Upper lobe of left lung (tissue), 6 donors: ENCODE data around the gene HPRT1. TPM values are rescaled to one million over a fixed set of nuclear protein-coding genes. Genes with fewer than 3 reads are reported as not detected.

ENCODE experiments used
- ATAC-seq, 2 donors: fragments of 200-7000 bp; cut with Tn5 transposase; one replicate each; pipeline ENCODE4 v1.9.1; 2022; ENCODE audit warnings: mild to moderate bottlenecking in 2 of 2, moderate library complexity in 2 of 2; ENCODE audit not compliant: low FRiP score in 2 of 2
- DNase-seq, 2 donors: peaks; one replicate each; pipeline ENCODE4 v3.0.0-alpha.2; 2019 to 2020
- H3K27ac ChIP-seq, 4 donors: fragments of 200-600 bp; sonication (generic); one replicate each; pipeline ENCODE4 v1.5.1; 2016 to 2019
- H3K27me3 ChIP-seq, 4 donors: fragments of 200-600 bp; sonication (generic); one replicate each; pipeline ENCODE4 v1.5.1; 2017 to 2019
- H3K36me3 ChIP-seq, 4 donors: fragments of 200-600 bp; sonication (generic); one replicate each; pipeline ENCODE4 v1.5.1; 2016 to 2019
- H3K4me1 ChIP-seq, 4 donors: fragments of 200-600 bp; sonication (generic); one replicate each; pipeline ENCODE4 v1.5.1; 2018 to 2019
- H3K4me3 ChIP-seq, 4 donors: fragments of 200-600 bp; sonication (generic); one replicate each; pipeline ENCODE4 v1.5.1; 2017 to 2019; ENCODE audit warnings: mild to moderate bottlenecking in 2 of 4, moderate library complexity in 1 of 4
- H3K9me3 ChIP-seq, 4 donors: fragments of 200-600 bp; sonication (generic); one replicate each; pipeline ENCODE4 v1.5.1; 2018 to 2019
- CTCF ChIP-seq, 6 experiments: fragments of 450-650 bp in 4 of 6; fragments of 200-600 bp in 2 of 6; sonication (generic) in 2 of 6; IDR thresholded peaks; one replicate each; pipeline ENCODE4 v1.5.1; 2016 to 2019; ENCODE audit warnings: antibody characterized with exemption in 6 of 6
- EP300 ChIP-seq, 4 donors: sonication (generic); formaldehyde crosslinking; IDR thresholded peaks; one replicate each; pipeline ENCODE4 v1.5.1; 2017; ENCODE audit warnings: antibody characterized with exemption in 4 of 4, control low read depth in 2 of 4
- POLR2A ChIP-seq, 4 donors: fragments of 450-650 bp; IDR thresholded peaks; one replicate each; pipeline ENCODE4 v1.5.1; 2016 to 2017; ENCODE audit warnings: antibody characterized with exemption in 4 of 4, mild to moderate bottlenecking in 2 of 4
- POLR2AphosphoS5 ChIP-seq, 2 donors: sonication (generic); formaldehyde crosslinking; IDR thresholded peaks; one replicate each; pipeline ENCODE4 v1.5.1; 2017; ENCODE audit warnings: antibody characterized with exemption in 2 of 2
- WGBS, 2 donors: methylation state at CpG; one replicate each; pipeline ENCODE4 v1.1.5; 2017 to 2018; 5-methylcytosine and 5-hydroxymethylcytosine counted together
- total RNA-seq, 6 donors: library from RNA; depleted of rRNA in 4 of 6; stranded (reverse); fragments of >200 nt in 4 of 6; gene quantifications; one replicate each; pipeline versions ENCODE4 v1.1.0 to v1.2.1, GENCODE V29; 2016 to 2021
- donor health status: DM: no; HTN: no; CAD: no; lungs with moderate emphysema.
- donor health status: DM: no; HTN: yes; CAD: no; lungs with severe emphysema.

Gene HPRT1
- total RNA-seq, 6 donors from 2014 or later = 4.4 to 17.2 (median 14.5) TPM

GRCh38 chrX:134443461-134443860, 16.5 kb upstream of the HPRT1 start:
- Histone ChIP-seq H3K27ac (no peak overlapping the region), H3K4me3 (no peak overlapping the region), H3K27me3 (no peaks in the 10 kb centered on the region), H3K36me3 (no peaks in the 10 kb centered on the region), H3K9me3 (no peaks in the 10 kb centered on the region), H3K4me1 (no peaks in the 10 kb centered on the region)
- DNase-seq (no peak), ATAC-seq (no peak)
- TF ChIP-seq POLR2AphosphoS5 (IDR thresholded peaks at IDR 0.05) = no peak
- TF ChIP-seq POLR2A (IDR thresholded peaks at IDR 0.05) = no peak
- TF ChIP-seq EP300 (IDR thresholded peaks at IDR 0.05) = no peak
- TF ChIP-seq CTCF (IDR thresholded peaks at IDR 0.05) = no peak
- 90 to 96% methylated on average over 2 of the region's 2 CpGs for WGBS, 2 donors

DNA sequence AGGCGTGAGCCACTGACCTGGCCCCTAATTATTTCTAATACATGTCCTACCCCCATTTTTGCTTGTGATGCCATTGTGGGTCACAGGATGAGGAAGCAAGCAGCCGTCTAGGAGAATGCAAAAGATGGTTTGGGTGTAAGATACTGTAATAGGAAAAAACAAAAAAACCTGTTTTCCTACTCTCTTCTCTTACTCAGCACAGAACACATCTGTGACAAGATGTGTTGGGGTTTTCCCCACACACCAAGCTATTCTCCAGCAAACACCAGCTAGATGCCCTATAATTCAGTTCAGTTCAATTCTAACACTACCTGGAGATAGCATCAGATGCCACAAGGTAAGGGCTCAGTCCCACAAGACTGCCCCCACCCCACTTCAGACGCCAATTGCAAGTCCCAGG, 15.3 kb upstream of the HPRT1 start:
- Histone ChIP-seq H3K27ac (no peak overlapping the region), H3K4me1 (no peaks in the 10 kb centered on the region), H3K36me3 (no peaks in the 10 kb centered on the region), H3K4me3 (no peak overlapping the region), H3K9me3 (no peaks in the 10 kb centered on the region), H3K27me3 (no peaks in the 10 kb centered on the region)
- DNase-seq (no peak), ATAC-seq (no peak)
- WGBS, 2 donors = 63 to 74% methylated on average over 2 to 3 of the region's 3 CpGs
- TF ChIP-seq POLR2AphosphoS5 (IDR thresholded peaks at IDR 0.05) = no peak
- TF ChIP-seq CTCF (IDR thresholded peaks at IDR 0.05) = no peak
- no peak for TF ChIP-seq EP300 (IDR thresholded peaks at IDR 0.05)
- TF ChIP-seq POLR2A (IDR thresholded peaks at IDR 0.05) = no peak

GRCh38 chrX:134452596-134452995, 7.4 kb upstream of the HPRT1 start:
- TF ChIP-seq POLR2A (IDR thresholded peaks at IDR 0.05) (no peak), CTCF (IDR thresholded peaks at IDR 0.05) (no peak), EP300 (IDR thresholded peaks at IDR 0.05) (no peak), POLR2AphosphoS5 (IDR thresholded peaks at IDR 0.05) (no peak)
- H3K9me3 ChIP-seq = no peaks in the 10 kb centered on the region
- DNase-seq (no peak), ATAC-seq (no peak)
- WGBS, 2 donors = 83 to 94% methylated on average over 6 of the region's 6 CpGs
- H3K27ac ChIP-seq = no peak overlapping the region
- H3K27me3 ChIP-seq = no peaks in the 10 kb centered on the region
- no peak overlapping the region for H3K4me3 ChIP-seq
- no peaks in the 10 kb centered on the region for H3K36me3 ChIP-seq
- H3K4me1 ChIP-seq = no peaks in the 10 kb centered on the region

DNA sequence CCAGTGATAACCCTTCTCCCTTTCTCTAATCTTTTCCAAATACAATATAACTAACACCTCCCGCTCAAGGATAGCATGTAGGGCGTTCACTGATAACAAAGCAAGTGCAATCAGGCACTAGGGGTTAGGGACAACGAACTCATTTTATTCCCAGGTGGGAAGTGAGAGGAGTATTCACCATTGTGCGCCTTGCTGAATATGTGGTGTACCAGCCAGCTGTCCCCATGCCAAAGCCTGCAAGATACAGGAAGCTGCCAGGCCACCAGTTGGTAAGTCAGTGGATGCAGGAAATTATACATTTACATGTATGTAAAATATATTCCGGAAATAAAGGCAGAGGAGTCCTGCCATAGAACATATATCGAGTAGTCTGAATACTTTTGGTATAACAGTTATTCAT, 6.3 kb upstream of the HPRT1 start:
- no peak for TF ChIP-seq POLR2AphosphoS5 (IDR thresholded peaks at IDR 0.05)
- no peak for TF ChIP-seq POLR2A (IDR thresholded peaks at IDR 0.05)
- TF ChIP-seq CTCF (IDR thresholded peaks at IDR 0.05) = no peak
- TF ChIP-seq EP300 (IDR thresholded peaks at IDR 0.05) = no peak
- Histone ChIP-seq H3K9me3 (no peaks in the 10 kb centered on the region), H3K4me1 (no peaks in the 10 kb centered on the region), H3K27me3 (no peaks in the 10 kb centered on the region), H3K4me3 (no peak overlapping the region), H3K27ac (no peak overlapping the region), H3K36me3 (no peaks in the 10 kb centered on the region)
- WGBS, 2 donors = 63 to 72% methylated on average over 6 of the region's 6 CpGs
- DNase-seq (no peak), ATAC-seq (no peak)

DNA sequence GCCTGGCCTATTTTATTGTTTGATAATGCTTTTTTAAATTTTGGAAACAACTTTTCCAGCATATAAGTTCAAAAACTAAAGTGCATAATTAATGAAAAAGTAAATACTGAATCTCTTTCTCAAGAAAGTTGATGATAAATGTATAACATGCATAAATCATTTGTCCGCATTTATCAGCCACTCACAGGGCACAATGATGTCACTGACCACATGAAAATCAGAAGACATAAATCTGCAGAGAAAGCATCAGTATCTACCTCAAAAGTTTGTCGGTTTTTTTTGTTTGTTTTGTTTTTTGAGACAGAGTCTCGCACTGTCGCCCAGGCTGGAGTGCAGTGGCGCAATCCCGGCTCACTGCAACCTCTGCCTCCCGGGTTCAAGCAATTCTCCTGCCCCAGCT, 5.5 kb upstream of the HPRT1 start:
- Histone ChIP-seq H3K4me1 (peaks cover 0 to 1% (median 0%) of the 10 kb centered on the region in 4 donors), H3K9me3 (no peaks in the 10 kb centered on the region), H3K36me3 (no peaks in the 10 kb centered on the region), H3K4me3 (no peak overlapping the region), H3K27ac (no peak overlapping the region), H3K27me3 (no peaks in the 10 kb centered on the region)
- ATAC-seq = no peak
- WGBS, 2 donors = 90 to 91% methylated on average over 7 of the region's 7 CpGs
- DNase-seq = no peak
- TF ChIP-seq POLR2AphosphoS5 (IDR thresholded peaks at IDR 0.05) = no peak
